HG03342 (cell line): Measurements from ENCODE around the gene LAD1.

ENCODE experiments used
- ATAC-seq: cut with Tn5 transposase; IDR thresholded peaks from one replicate; pipeline ENCODE4 v1.9.1; 2021; ENCODE audit warnings: mild to moderate bottlenecking, moderate library complexity; ENCODE audit not compliant: unreplicated experiment

LAD1 gene

DNA sequence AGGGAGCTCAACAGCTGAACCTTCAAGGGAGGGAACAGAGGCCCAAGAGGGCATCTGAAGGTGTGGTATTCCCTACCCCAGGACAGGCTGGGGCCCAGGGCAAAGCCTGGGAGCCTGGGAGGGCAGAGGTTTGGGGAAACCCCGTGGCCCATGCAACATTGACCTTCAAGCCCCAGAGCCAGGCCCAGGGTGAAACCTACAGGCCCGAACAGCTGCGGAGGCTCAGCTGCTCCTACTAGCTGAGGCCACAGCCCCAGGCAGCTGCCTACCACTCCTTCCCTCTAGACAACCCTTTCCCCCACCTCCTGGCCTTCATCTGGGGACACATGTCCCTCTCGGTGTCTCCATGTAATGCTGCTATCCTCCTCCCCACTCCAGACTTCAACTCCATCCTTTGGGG lies 3.2 kb downstream of the LAD1 start:
- ATAC-seq = no peak

GRCh38 chr1:201394591-201394990 lies 4.5 kb downstream of the LAD1 start:
- no peak for ATAC-seq

GRCh38 chr1:201393076-201393475 lies 6.0 kb downstream of the LAD1 start:
- ATAC-seq = no peak

- ATAC-seq = no peak
Observed at GRCh38 chr1:201391651-201392511, 7.2 kb downstream of the LAD1 start.

DNA sequence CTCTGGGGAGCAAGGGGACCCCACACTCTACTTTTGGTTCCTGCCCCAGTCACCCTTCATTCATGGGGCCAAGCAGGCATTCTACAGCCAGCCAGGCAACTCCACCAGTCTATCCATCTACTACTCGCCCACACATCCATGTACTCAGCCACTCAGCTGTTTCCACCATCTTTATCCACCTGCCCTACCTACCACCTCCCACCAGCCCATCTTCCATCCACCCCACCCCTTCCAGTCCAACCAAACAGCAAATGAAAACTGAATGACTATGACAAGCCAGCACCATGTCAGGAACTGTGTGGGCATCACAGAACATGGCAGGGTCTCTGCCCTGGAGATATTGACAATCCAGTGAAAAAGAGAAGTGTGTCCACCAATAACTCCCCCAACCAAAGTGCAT lies 7.9 kb downstream of the LAD1 start:
- no peak for ATAC-seq

DNA sequence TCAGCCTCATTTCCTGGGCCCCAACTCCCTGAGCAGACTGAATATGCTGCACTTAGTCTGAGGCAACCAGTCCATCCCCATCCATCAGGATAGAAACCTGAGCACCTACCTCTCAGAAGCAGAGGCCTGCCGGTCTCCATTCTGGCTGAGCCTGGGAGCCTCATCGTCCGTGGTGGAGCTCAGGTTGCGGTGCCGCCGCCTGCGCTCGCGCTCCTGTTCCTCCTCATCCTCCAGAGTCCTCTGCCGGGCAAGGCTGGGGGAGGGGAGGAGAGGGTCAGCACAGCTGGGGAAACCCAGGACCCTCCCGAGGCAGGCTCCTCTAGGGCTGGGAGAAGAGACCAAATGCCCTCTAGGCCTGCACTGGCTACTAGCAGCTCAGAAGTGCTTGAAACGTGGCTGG lies 10.1 kb downstream of the LAD1 start:
- no peak for ATAC-seq

- ATAC-seq = no peak
Observed at GRCh38 chr1:201386208-201386607, 12.9 kb downstream of the LAD1 start.

GRCh38 chr1:201385299-201385891 lies 13.7 kb downstream of the LAD1 start:
- peak; percentile 79 for ATAC-seq

GRCh38 chr1:201384406-201384782 lies 14.7 kb downstream of the LAD1 start:
- no peak for ATAC-seq

GRCh38 chr1:201383647-201384405 lies 15.3 kb downstream of the LAD1 start:
- ATAC-seq = no peak

DNA sequence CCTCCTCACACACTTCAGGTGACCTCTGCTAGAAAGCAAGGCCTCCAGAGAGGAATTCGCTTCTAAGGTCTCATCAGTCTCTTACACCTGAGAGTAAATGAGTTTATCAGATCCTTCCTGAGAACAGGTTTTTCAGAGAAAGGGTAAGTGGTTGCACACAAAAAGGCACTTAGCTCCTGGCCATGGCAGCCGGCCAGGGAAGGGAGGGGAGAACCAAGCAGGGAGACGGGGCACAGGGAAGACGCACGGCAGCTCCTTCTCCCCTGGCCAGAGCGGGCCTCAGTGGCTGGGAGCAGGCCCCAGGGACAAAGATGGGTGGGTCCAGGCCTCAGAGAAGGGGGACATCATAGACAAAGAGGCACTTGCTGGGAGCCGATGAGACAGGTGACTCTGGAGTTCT lies 18.0 kb downstream of the LAD1 start:
- no peak for ATAC-seq

DNA sequence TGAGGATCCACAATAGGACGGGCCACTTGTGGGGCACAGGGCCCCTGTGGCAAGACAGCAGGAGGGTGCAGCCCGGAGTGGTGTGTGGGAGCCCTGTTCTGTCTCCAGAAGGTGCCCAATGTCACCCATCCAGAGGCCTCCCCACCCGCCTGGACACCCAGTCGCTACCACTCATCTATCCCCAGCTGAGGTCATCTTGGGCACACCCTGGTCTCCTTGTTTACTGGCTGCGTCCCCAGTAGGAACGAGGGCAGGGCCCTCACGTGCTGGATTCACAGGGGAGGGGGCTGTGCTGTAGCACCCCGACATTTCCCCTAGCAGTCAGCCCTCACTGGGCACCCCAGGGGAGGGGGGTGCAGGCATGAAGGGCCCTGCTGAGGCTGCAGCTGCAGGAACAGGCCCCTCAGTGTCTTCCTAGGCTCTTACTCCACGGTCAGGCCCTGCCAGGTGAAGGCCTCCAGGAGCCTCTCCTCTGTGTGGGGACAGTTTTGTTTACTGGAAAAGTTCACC lies 19.3 kb downstream of the LAD1 start:
- no peak for ATAC-seq

GRCh38 chr1:201378804-201379203 lies 20.3 kb downstream of the LAD1 start:
- no peak for ATAC-seq

DNA sequence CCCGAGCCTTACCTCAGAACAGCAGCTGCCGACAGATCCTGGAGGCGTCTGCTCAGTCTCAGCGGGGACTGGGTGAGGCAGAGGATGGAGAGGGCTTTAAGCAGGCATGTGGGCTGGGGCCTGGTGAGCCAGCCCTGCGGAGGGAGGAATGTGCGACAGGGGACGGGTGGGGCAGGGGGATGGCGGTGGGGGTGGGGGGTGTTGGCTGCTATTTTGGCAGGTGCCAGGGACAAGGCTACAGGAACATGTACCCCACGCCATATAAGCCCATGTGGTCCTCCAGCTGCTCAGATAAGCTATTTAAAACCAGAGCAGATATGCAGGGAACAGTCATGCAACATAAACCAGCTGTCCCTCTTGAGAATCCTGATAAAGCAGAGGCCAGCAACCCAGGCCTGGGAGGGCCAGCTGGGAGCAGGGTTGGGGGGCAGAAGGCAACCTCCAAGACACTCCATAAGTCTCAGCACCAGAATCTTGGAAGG lies 21.5 kb downstream of the LAD1 start, which contains the start of gene TNNT2:
TNNT2 (minus strand) TSS at position 70 of the 482 bp plus-strand sequence. CDS start 4,426 bp downstream, outside the sequence.
- no peak for ATAC-seq

GRCh38 chr1:201376464-201377374 lies 22.4 kb downstream of the LAD1 start:
- ATAC-seq = peak; percentile 73

DNA sequence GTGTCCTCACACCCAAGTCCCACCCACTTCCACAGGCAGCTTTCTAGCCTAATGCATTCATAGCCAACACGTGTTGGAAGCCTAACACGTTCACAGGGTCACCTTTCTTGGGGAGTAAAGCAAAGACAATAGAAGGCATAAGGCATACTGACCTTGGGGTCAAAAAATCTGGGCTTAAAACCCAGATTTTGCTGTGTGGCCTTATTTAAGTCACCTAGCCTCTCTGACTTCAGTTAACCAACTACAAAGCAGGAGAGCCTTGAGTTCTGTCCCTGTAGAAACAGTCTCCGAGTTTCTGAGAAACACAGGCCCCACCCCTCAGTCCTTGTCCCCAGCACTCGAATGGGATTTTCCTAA lies 23.0 kb downstream of the LAD1 start:
- no peak for ATAC-seq

- no peak for ATAC-seq
Observed at GRCh38 chr1:201375169-201375568, 24.0 kb downstream of the LAD1 start.

DNA sequence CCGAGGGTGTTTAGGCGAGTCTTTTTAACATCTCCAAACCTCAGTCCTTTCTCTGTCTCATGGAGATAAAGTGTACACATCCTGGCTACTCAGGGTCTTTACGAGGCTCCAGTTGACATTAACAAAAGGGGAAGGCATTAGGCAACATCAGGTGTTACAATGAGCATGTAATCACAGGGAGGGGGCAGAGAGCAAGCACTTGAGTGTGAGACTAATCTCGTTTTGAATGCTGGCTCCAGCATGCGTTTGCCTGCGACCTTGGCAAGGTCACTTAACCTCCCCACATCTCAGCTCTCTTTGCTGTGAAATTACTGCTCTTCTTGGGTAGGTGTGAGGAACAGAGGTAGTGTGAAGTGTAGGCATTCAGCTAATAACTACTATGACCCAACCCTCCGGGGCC lies 24.8 kb downstream of the LAD1 start:
- no peak for ATAC-seq

GRCh38 chr1:201371792-201372191 lies 27.3 kb downstream of the LAD1 start:
- no peak for ATAC-seq

DNA sequence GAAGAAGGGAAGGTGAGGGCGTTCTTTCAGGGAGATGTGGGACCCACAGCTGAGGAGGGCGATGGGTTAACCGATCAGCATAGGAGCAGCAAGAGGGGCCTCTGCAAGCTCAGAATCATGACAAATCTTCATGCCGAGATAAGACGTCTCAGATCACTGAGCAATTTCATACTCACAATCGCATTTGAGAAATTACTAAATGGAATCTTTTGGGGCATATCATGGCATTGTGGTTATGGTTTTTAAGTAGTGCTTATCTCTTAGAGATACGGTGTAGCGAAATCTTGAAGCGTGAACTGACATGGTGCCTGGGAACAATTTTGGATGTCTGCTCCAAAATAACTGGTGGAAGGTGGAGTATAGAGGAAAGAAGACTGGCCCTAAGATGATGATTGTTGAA lies 27.8 kb downstream of the LAD1 start:
- no peak for ATAC-seq
